Right lobe of liver (tissue), 4 donors: ENCODE measurements around the gene STK32B.

ENCODE experiments used
- POLR2A ChIP-seq: fragments of 450-650 bp; IDR thresholded peaks from one replicate; pipeline ENCODE4 v1.6.1; 2017; ENCODE audit warnings: antibody characterized with exemption, mild to moderate bottlenecking
- TF ChIP-seq, protein P1 (sequence below), 4 donors: fragments of 200-600 bp in 3 of 4; fragments of 450-650 bp in 1 of 4; IDR thresholded peaks; one replicate each; pipeline versions ENCODE4 v1.5.1 to v1.8.0; 2016 to 2022; ENCODE audit warnings: antibody characterized with exemption in 4 of 4, mild to moderate bottlenecking in 2 of 4
- donor health status: DM: no; HTN: no; CAD: no.
- donor health status: DM: no; HTN: no; CAD: no.
- donor health status: DM: no; HTN: yes; CAD: no.

DNA sequence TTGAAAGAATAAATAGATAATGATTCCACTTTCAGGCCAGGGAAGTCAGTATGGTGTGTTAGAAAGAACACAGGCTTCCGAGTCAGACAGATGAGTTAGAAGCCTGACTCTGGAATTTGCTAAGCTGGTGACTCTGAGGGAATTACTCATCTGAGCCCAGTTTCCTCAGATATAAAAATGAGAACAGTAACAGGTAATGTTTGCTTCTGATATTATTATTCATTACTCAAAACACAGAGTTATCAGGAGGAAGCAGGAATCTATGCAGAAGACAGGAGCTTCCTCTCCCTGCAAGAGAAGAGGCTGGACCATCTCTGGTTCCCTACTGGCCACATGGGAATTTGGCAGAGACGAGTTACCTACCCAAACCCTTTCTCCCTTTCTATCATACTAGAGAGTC is 494.0 kb downstream of the STK32B start:
- TF ChIP-seq, protein P1, sequence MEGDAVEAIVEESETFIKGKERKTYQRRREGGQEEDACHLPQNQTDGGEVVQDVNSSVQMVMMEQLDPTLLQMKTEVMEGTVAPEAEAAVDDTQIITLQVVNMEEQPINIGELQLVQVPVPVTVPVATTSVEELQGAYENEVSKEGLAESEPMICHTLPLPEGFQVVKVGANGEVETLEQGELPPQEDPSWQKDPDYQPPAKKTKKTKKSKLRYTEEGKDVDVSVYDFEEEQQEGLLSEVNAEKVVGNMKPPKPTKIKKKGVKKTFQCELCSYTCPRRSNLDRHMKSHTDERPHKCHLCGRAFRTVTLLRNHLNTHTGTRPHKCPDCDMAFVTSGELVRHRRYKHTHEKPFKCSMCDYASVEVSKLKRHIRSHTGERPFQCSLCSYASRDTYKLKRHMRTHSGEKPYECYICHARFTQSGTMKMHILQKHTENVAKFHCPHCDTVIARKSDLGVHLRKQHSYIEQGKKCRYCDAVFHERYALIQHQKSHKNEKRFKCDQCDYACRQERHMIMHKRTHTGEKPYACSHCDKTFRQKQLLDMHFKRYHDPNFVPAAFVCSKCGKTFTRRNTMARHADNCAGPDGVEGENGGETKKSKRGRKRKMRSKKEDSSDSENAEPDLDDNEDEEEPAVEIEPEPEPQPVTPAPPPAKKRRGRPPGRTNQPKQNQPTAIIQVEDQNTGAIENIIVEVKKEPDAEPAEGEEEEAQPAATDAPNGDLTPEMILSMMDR (IDR thresholded peaks at IDR 0.05) = no peak
- no peak for TF ChIP-seq POLR2A
